NCI-H510A treated with DMSO at 0.1 percent for 48 hours (cell line): ENCODE measurements around the gene GAS2L1.
A peak's percentile ranks its signal among the peaks of the same experiment; 100 is the strongest.
"Not testable (repeated sequence)": the region's sequence is repeated elsewhere in the genome, so short reads cannot be mapped to it uniquely, and the experiment has no call there.

Experiments
- DNase-seq: peaks from one replicate; lab custom pipeline; 2025; lab: John Stamatoyannopoulos, UW

The GAS2L1 gene

GRCh38 chr22:29342577-29343312, 36.3 kb downstream of the GAS2L1 start:
- DNase-seq: no peak

GRCh38 chr22:29343313-29343805, 36.9 kb downstream of the GAS2L1 start:
- peak; percentile 55 for DNase-seq

GRCh38 chr22:29344137-29344536, 37.7 kb downstream of the GAS2L1 start:
- DNase-seq: peak; percentile 78

GRCh38 chr22:29344889-29345288, 38.4 kb downstream of the GAS2L1 start:
- DNase-seq: not testable (repeated sequence)

GRCh38 chr22:29345932-29346331, 39.5 kb downstream of the GAS2L1 start:
- peak; percentile 12 for DNase-seq

- DNase-seq: no peak
Measured at GRCh38 chr22:29346659-29347058, 40.2 kb downstream of the GAS2L1 start.

- DNase-seq: no peak
Measured at GRCh38 chr22:29348041-29348440, 41.6 kb downstream of the GAS2L1 start.

GRCh38 chr22:29348956-29349355, 42.5 kb downstream of the GAS2L1 start:
- peak; percentile 66 for DNase-seq

- no peak for DNase-seq
Measured at GRCh38 chr22:29351042-29351441, 44.6 kb downstream of the GAS2L1 start.

- DNase-seq: no peak
Measured at GRCh38 chr22:29351891-29352290, 45.4 kb downstream of the GAS2L1 start.

- no peak for DNase-seq
Measured at GRCh38 chr22:29352778-29353177, 46.3 kb downstream of the GAS2L1 start.

GRCh38 chr22:29353286-29353685, 46.8 kb downstream of the GAS2L1 start:
- no peak for DNase-seq

- DNase-seq: no peak
Measured at GRCh38 chr22:29353860-29354259, 47.4 kb downstream of the GAS2L1 start.

- DNase-seq: not testable (repeated sequence)
Measured at GRCh38 chr22:29357193-29357890, 50.9 kb downstream of the GAS2L1 start.

GRCh38 chr22:29359469-29359868, 53.0 kb downstream of the GAS2L1 start:
- no peak for DNase-seq
